Measurements from ENCODE around the gene ADARB2.

The ADARB2 gene

GRCh38 chr10:1132584-1132983, 604.7 kb downstream of the ADARB2 start:
- H3K4me1 ChIP-seq (ENCODE audit: control insufficient read depth, low read length): no peaks in the 10 kb centered on the region
- no peaks in the 10 kb centered on the region for H3K9me2 ChIP-seq (replicated peaks; ENCODE audit: control insufficient read depth, low read length)
- H3K4me2 ChIP-seq (ENCODE audit: low read length): no peak overlapping the region
- no peaks in the 10 kb centered on the region for H3F3A ChIP-seq (ENCODE audit: control insufficient read depth, insufficient read depth)
- TF ChIP-seq EZH2phosphoT487 (IDR thresholded peaks at IDR 0.05; ENCODE audit: borderline replicate concordance, low read length) (no peak), CTCF (IDR thresholded peaks at IDR 0.05; ENCODE audit: low read depth, low read length, poor library complexity, severe bottlenecking) (no peak)
- H3K27me3 ChIP-seq (ENCODE audit: control insufficient read depth, low read length): no peaks in the 10 kb centered on the region
- H3K36me3 ChIP-seq (ENCODE audit: control insufficient read depth, low read length): peaks cover 29% of the 10 kb centered on the region
- H3K9me3 ChIP-seq (ENCODE audit: control insufficient read depth, insufficient read depth, low read length): no peaks in the 10 kb centered on the region
- H4K20me1 ChIP-seq (ENCODE audit: control insufficient read depth, insufficient read depth, low read depth, low read length): no peaks in the 10 kb centered on the region; the same call in 1 of the 2 replicates
- no peak overlapping the region for H3K27ac ChIP-seq (ENCODE audit: low read depth, low read length)
- no peaks in the 10 kb centered on the region for H3K79me2 ChIP-seq (ENCODE audit: control insufficient read depth, low read length)
- no peak overlapping the region for H3K4me3 ChIP-seq (ENCODE audit: low read length)

GRCh38 chr10:1130995-1131790, 606.1 kb downstream of the ADARB2 start:
- Histone ChIP-seq H3K79me2 (ENCODE audit: control insufficient read depth, low read length) (no peaks in the 10 kb centered on the region), H3K4me1 (ENCODE audit: control insufficient read depth, low read length) (no peaks in the 10 kb centered on the region), H3K27ac (ENCODE audit: low read depth, low read length) (no peak overlapping the region), H3K27me3 (ENCODE audit: control insufficient read depth, low read length) (no peaks in the 10 kb centered on the region), H3K4me2 (ENCODE audit: low read length) (no peak overlapping the region), H3F3A (ENCODE audit: control insufficient read depth, insufficient read depth) (no peaks in the 10 kb centered on the region), H3K4me3 (ENCODE audit: low read length) (no peak overlapping the region), H3K9me3 (ENCODE audit: control insufficient read depth, insufficient read depth, low read length) (no peaks in the 10 kb centered on the region), H3K9me2 (replicated peaks; ENCODE audit: control insufficient read depth, low read length) (no peaks in the 10 kb centered on the region), H4K20me1 (ENCODE audit: control insufficient read depth, insufficient read depth, low read depth, low read length) (no peaks in the 10 kb centered on the region; the same call in 1 of the 2 replicates), H3K36me3 (ENCODE audit: control insufficient read depth, low read length) (peaks cover 34% of the 10 kb centered on the region)
- no peak for TF ChIP-seq CTCF (IDR thresholded peaks at IDR 0.05; ENCODE audit: low read depth, low read length, poor library complexity, severe bottlenecking)
- TF ChIP-seq EZH2phosphoT487 (IDR thresholded peaks at IDR 0.05; ENCODE audit: borderline replicate concordance, low read length): no peak

- no peak overlapping the region for H3K4me2 ChIP-seq (ENCODE audit: low read length)
- H3K4me1 ChIP-seq (ENCODE audit: control insufficient read depth, low read length): no peaks in the 10 kb centered on the region
- H3K79me2 ChIP-seq (ENCODE audit: control insufficient read depth, low read length): no peaks in the 10 kb centered on the region
- H3K27me3 ChIP-seq (ENCODE audit: control insufficient read depth, low read length): no peaks in the 10 kb centered on the region
- TF ChIP-seq CTCF (IDR thresholded peaks at IDR 0.05; ENCODE audit: low read depth, low read length, poor library complexity, severe bottlenecking): no peak
- no peaks in the 10 kb centered on the region; the same call in 1 of the 2 replicates for H4K20me1 ChIP-seq (ENCODE audit: control insufficient read depth, insufficient read depth, low read depth, low read length)
- H3F3A ChIP-seq (ENCODE audit: control insufficient read depth, insufficient read depth): no peaks in the 10 kb centered on the region
- H3K9me3 ChIP-seq (ENCODE audit: control insufficient read depth, insufficient read depth, low read length): no peaks in the 10 kb centered on the region
- H3K4me3 ChIP-seq (ENCODE audit: low read length): no peak overlapping the region
- no peak overlapping the region for H3K27ac ChIP-seq (ENCODE audit: low read depth, low read length)
- peaks cover 37% of the 10 kb centered on the region for H3K36me3 ChIP-seq (ENCODE audit: control insufficient read depth, low read length)
- H3K9me2 ChIP-seq (replicated peaks; ENCODE audit: control insufficient read depth, low read length): no peaks in the 10 kb centered on the region
Observed at GRCh38 chr10:1130226-1130625, 607.1 kb downstream of the ADARB2 start.

All from DOHH2 (cell line).